H1 (cell line): ENCODE data around the gene MCF2L. TPM values are rescaled to one million over a fixed set of nuclear protein-coding genes. Genes with fewer than 3 reads are reported as not detected.

Experiments
- CTCF ChIA-PET: fragments of 300-600 bp; sonication (Branson Sonifier 250); formaldehyde crosslinking; loops from one replicate; lab custom pipeline; 2021; ENCODE audit not compliant: partially characterized antibody; lab: Charles Lee
- POLR2A ChIA-PET: fragments of 300-600 bp; sonication (Branson Sonifier 250); formaldehyde crosslinking; loops from one replicate; lab custom pipeline; 2021; ENCODE audit warnings: inconsistent platforms; ENCODE audit not compliant: partially characterized antibody; lab: Charles Lee
- DNase-seq, 2 experiments: peaks; one replicate each; pipeline versions ENCODE4 v3.0.0 to v3.0.0-alpha.2; 2010 to 2022; ENCODE audit warnings: low spot score in 2 of 2, low read depth in 1 of 2, mixed read lengths in 1 of 2
- FAIRE-seq: peaks from 2 replicates; lab custom pipeline; 2011; peaks lifted over from hg19 to GRCh38; lab: Jason Lieb, UNC
- H2AFZ ChIP-seq: 2 replicates; pipeline ENCODE4 v1.8.1; 2012; ENCODE audit warnings: low read length, inconsistent platforms
- H2AK5ac ChIP-seq: 2 replicates; pipeline ENCODE4 v1.6.1; 2013; ENCODE audit warnings: low read depth, low read length
- H2BK120ac ChIP-seq: replicated peaks from 2 replicates; pipeline ENCODE3; 2013; ENCODE audit warnings: low read depth, low read length, inconsistent platforms
- H2BK12ac ChIP-seq: 2 replicates; pipeline ENCODE4 v1.6.1; 2013; ENCODE audit warnings: low read depth, low read length
- H2BK15ac ChIP-seq: 2 replicates; pipeline ENCODE4 v1.6.1; 2013; ENCODE audit warnings: low read length
- H2BK20ac ChIP-seq: 2 replicates; pipeline ENCODE4 v1.6.1; 2013; ENCODE audit warnings: low read length
- H2BK5ac ChIP-seq: 2 replicates; pipeline ENCODE4 v1.6.1; 2013; ENCODE audit warnings: low read depth, low read length
- H3K14ac ChIP-seq: 2 replicates; pipeline ENCODE4 v1.6.1; 2013; ENCODE audit warnings: inconsistent platforms; ENCODE audit not compliant: insufficient read length
- H3K18ac ChIP-seq: 2 replicates; pipeline ENCODE4 v1.6.1; 2013; ENCODE audit warnings: low read length; ENCODE audit errors: extremely low read depth
- H3K23ac ChIP-seq: 2 replicates; pipeline ENCODE4 v1.6.1; 2013; ENCODE audit warnings: inconsistent platforms; ENCODE audit not compliant: insufficient read length
- H3K23me2 ChIP-seq: 2 replicates; pipeline ENCODE4 v1.6.1; 2013; ENCODE audit warnings: low read depth, low read length
- H3K27ac ChIP-seq: 2 replicates; pipeline ENCODE4 v1.6.1; 2011; ENCODE audit warnings: low read depth, low read length, inconsistent platforms
- H3K27me3 ChIP-seq, 4 experiments: replicated peaks in 1 of 4; 1 replicate in 1 of 4; 2 replicates in 3 of 4; pipeline versions ENCODE4 v1.6.1 to v1.8.1; 2011 to 2013; ENCODE audit warnings: low read length in 3 of 4, mild to moderate bottlenecking in 3 of 4, inconsistent platforms in 2 of 4, mixed read lengths in 2 of 4, moderate library complexity in 1 of 4; ENCODE audit not compliant: control insufficient read depth in 3 of 4, insufficient read depth in 3 of 4; ENCODE audit errors: extremely low read depth in 1 of 4
- H3K36me3 ChIP-seq, 4 experiments: 2 replicates each; pipeline versions ENCODE4 v1.6.1 to v1.8.1; 2011 to 2013; ENCODE audit warnings: mild to moderate bottlenecking in 4 of 4, low read length in 3 of 4, moderate library complexity in 2 of 4, control low read depth in 1 of 4, inconsistent platforms in 1 of 4; ENCODE audit not compliant: insufficient read depth in 4 of 4, control insufficient read depth in 2 of 4
- H3K4ac ChIP-seq: replicated peaks from 2 replicates; pipeline ENCODE3; 2013; ENCODE audit warnings: low read length, low read depth, mixed read lengths, inconsistent platforms; ENCODE audit not compliant: insufficient read length
- H3K4me1 ChIP-seq, 4 experiments: replicated peaks in 1 of 4; 1 replicate in 1 of 4; 2 replicates in 3 of 4; pipeline versions ENCODE4 v1.6.1 to v1.8.1; 2011 to 2013; ENCODE audit warnings: low read length in 3 of 4, inconsistent platforms in 2 of 4, mixed read lengths in 1 of 4; ENCODE audit not compliant: insufficient read depth in 4 of 4, control insufficient read depth in 3 of 4
- H3K4me2 ChIP-seq, 2 experiments: 2 replicates each; pipeline versions ENCODE4 v1.6.1 to v1.8.1; 2011 to 2013; ENCODE audit warnings: low read depth in 2 of 2, low read length in 2 of 2, control low read depth in 1 of 2, inconsistent platforms in 1 of 2, mild to moderate bottlenecking in 1 of 2; ENCODE audit not compliant: insufficient read depth in 1 of 2
- H3K4me3 ChIP-seq, 4 experiments: fragments of 200-600, 300-600 bp in 1 of 4; sonication (generic), shearing (Covaris generic), sonication (Bioruptor Twin) in 1 of 4; 2 replicates each; pipeline versions ENCODE4 v1.5.1 to v1.8.1; 2011 to 2016; ENCODE audit warnings: low read length in 4 of 4, low read depth in 3 of 4, control low read depth in 2 of 4, inconsistent platforms in 2 of 4, mild to moderate bottlenecking in 2 of 4, mixed read lengths in 1 of 4, moderate library complexity in 1 of 4; ENCODE audit not compliant: insufficient read depth in 2 of 4; ENCODE audit errors: extremely low read depth in 1 of 4
- H3K56ac ChIP-seq: replicated peaks from 2 replicates; pipeline ENCODE3; 2013; ENCODE audit warnings: low read depth, mild to moderate bottlenecking, mixed read lengths, low read length, inconsistent platforms; ENCODE audit not compliant: insufficient read length
- H3K79me1 ChIP-seq: 2 replicates; pipeline ENCODE4 v1.6.1; 2013; ENCODE audit warnings: low read depth, low read length, control low read depth
- H3K79me2 ChIP-seq, 2 experiments: 2 replicates each; pipeline versions ENCODE4 v1.6.1 to v1.8.1; 2012 to 2013; ENCODE audit warnings: low read length in 2 of 2, mild to moderate bottlenecking in 2 of 2, inconsistent platforms in 1 of 2; ENCODE audit not compliant: insufficient read depth in 2 of 2, control insufficient read depth in 1 of 2
- H3K9ac ChIP-seq, 4 experiments: replicated peaks in 1 of 4; 1 replicate in 1 of 4; 2 replicates in 3 of 4; pipeline versions ENCODE4 v1.6.1 to v1.8.1; 2011 to 2013; ENCODE audit warnings: low read depth in 3 of 4, low read length in 3 of 4, control low read depth in 2 of 4, mild to moderate bottlenecking in 2 of 4, moderate library complexity in 2 of 4, inconsistent platforms in 1 of 4; ENCODE audit errors: extremely low read depth in 1 of 4
- H3K9me3 ChIP-seq, 2 experiments: 2 replicates each; pipeline versions ENCODE4 v1.6.1 to v1.8.1; 2012 to 2013; ENCODE audit warnings: mild to moderate bottlenecking in 2 of 2, moderate library complexity in 2 of 2, control low read depth in 1 of 2, inconsistent platforms in 1 of 2, low read depth in 1 of 2, low read length in 1 of 2, mixed read lengths in 1 of 2; ENCODE audit not compliant: insufficient read depth in 2 of 2
- H4K20me1 ChIP-seq, 2 experiments: replicated peaks in 1 of 2; 2 replicates each; pipeline versions ENCODE3 to v1.8.1; 2011 to 2013; ENCODE audit warnings: inconsistent platforms in 2 of 2, low read length in 2 of 2, mild to moderate bottlenecking in 1 of 2; ENCODE audit not compliant: insufficient read depth in 2 of 2, control insufficient read depth in 1 of 2
- H4K5ac ChIP-seq: 2 replicates; pipeline ENCODE4 v1.6.1; 2013; ENCODE audit warnings: low read length, low read depth, mixed read lengths, inconsistent platforms; ENCODE audit not compliant: insufficient read length
- H4K8ac ChIP-seq: 2 replicates; pipeline ENCODE4 v1.8.0; 2013; ENCODE audit warnings: mild to moderate bottlenecking, moderate library complexity, low read length, inconsistent platforms; ENCODE audit not compliant: insufficient read depth; ENCODE audit errors: extremely low read depth
- H4K91ac ChIP-seq: replicated peaks from 2 replicates; pipeline ENCODE3; 2013; ENCODE audit warnings: low read length, mixed read lengths, inconsistent platforms; ENCODE audit not compliant: insufficient read length
- BCL11A ChIP-seq, 2 experiments: IDR thresholded peaks; one replicate each; pipeline ENCODE4 v1.6.1; 2011; ENCODE audit warnings: low read depth in 2 of 2, low read length in 2 of 2, mild to moderate bottlenecking in 2 of 2
- CHD2 ChIP-seq: IDR thresholded peaks from 2 replicates; pipeline ENCODE4 v1.6.1; 2012; ENCODE audit warnings: low read length, improper control_type of control experiment
- HDAC6 ChIP-seq: IDR thresholded peaks from one replicate; pipeline ENCODE4 v1.7.1; 2012; ENCODE audit warnings: low read depth, mild to moderate bottlenecking, inconsistent platforms, low read length, moderate library complexity
- KDM5A ChIP-seq: fragments of 200-600 bp; IDR thresholded peaks from 2 replicates; pipeline ENCODE4 v1.7.1; 2012; ENCODE audit warnings: mild to moderate bottlenecking, low read length, inconsistent platforms, mixed read lengths
- NANOG ChIP-seq: IDR thresholded peaks from 2 replicates; pipeline ENCODE4 v1.6.1; 2011; ENCODE audit warnings: low read length, low read depth, mild to moderate bottlenecking, inconsistent platforms; ENCODE audit not compliant: insufficient read depth, poor library complexity, severe bottlenecking
- SIRT6 ChIP-seq: IDR thresholded peaks from one replicate; pipeline ENCODE4 v1.7.1; 2012; ENCODE audit warnings: low read length, inconsistent platforms
- SP4 ChIP-seq: IDR thresholded peaks from 2 replicates; pipeline ENCODE4 v1.6.1; 2012; ENCODE audit warnings: low read length, inconsistent platforms
- SUZ12 ChIP-seq: fragments of 200-600 bp; sonication (generic); IDR thresholded peaks from 2 replicates; pipeline ENCODE4 v1.6.1; 2012; ENCODE audit warnings: mild to moderate bottlenecking, inconsistent platforms, low read length, moderate library complexity, mixed read lengths
- WGBS, 2 experiments: shearing (Covaris generic) in 1 of 2; methylation state at CpG; one replicate each; pipeline versions ENCODE4 v1.1.6 to v1.1.7; 2013 to 2015; ENCODE audit warnings: low lambda C conversion rate in 2 of 2, mixed read lengths in 2 of 2, inconsistent platforms in 1 of 2, low coverage in 1 of 2, missing lambda C conversion rate in 1 of 2; ENCODE audit not compliant: insufficient replicate concordance in 2 of 2, insufficient coverage in 1 of 2, insufficient read length in 1 of 2; ENCODE audit errors: extremely low coverage in 1 of 2, missing lambda C conversion rate in 1 of 2; 5-methylcytosine and 5-hydroxymethylcytosine counted together
- polyA plus RNA-seq, 7 experiments: library from polyadenylated mRNA; depleted of rRNA in 3 of 7; stranded (reverse) in 5 of 7; unstranded in 2 of 7; fragments of >200 nt in 5 of 7; fragments of 200-250 nt in 2 of 7; gene quantifications; 1 replicate in 5 of 7; 2 replicates in 1 of 7; 4 replicates in 1 of 7; pipeline versions ENCODE4 v1.2.1 to v1.2.3, GENCODE V29; 2011 to 2013; ENCODE audit warnings: missing spikeins in 2 of 7, mixed read lengths in 2 of 7
- total RNA-seq: library from RNA; stranded (reverse); fragmentation: NEBNext Ultra II Directional; extraction: Animal tissue kit (Norgen Biotek cat#: 25700); gene quantifications from 2 replicates; pipeline ENCODE4 v1.2.1, GENCODE V29; 2021

MCF2L gene
- total and polyA plus RNA-seq, 2 of the 8 experiments (the other 6 are each of a cell fraction or from before 2014, with no cell fraction given): 10.1 to 24.4 TPM

DNA sequence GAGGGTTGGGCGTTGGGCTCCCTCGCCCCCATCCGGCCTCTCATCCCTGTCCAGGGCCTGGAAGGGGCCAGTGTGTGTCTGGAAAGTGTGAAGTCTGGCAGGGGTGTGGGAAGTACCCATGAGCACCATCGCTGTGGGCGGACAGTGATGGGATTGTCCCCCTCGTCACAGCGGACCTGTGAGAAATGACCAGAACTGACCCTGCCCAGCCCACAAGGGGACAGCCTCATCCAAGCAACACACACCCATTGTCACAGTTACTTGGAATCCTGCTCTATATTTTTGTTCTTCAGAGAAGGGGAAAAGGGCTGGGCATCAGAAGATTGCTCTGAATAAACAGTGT, 18.6 kb downstream of the MCF2L start:
- Histone ChIP-seq H3K79me1 (no peaks in the 10 kb centered on the region; the same call in 1 of the 2 replicates), H4K20me1 (no peaks in the 10 kb centered on the region), H3K79me2 (no peaks in the 10 kb centered on the region), H3K27me3 (no peaks in the 10 kb centered on the region), H4K91ac (no peak overlapping the region), H3K4ac (no peak overlapping the region), H4K5ac (no peak overlapping the region), H3K14ac (no peak overlapping the region), H2BK12ac (no peak overlapping the region), H3K9me3 (peaks cover 6 to 20% of the 10 kb centered on the region in 2 experiments), H2BK20ac (no peak overlapping the region), H2AFZ (no peak overlapping the region), H2BK5ac (no peak overlapping the region), H2AK5ac (0 out of 2 replicates have a peak overlapping the region, but pooled peaks have one; percentile 39), H3K23ac (no peak overlapping the region), H3K36me3 (no peaks in the 10 kb centered on the region), H3K27ac (no peak overlapping the region), H3K9ac (no peak overlapping the region), H3K4me2 (no peak overlapping the region), H2BK15ac (no peak overlapping the region), H2BK120ac (no peak overlapping the region), H3K23me2 (no peaks in the 10 kb centered on the region), H3K4me3 (no peak overlapping the region), H3K56ac (no peak overlapping the region), H3K4me1 (peaks cover 0 to 2% (median under 1%) of the 10 kb centered on the region in 4 experiments; a peak in 4 of 7 replicates), H4K8ac (peak overlapping the region; percentile 71; the same call in 1 of the 2 replicates), H3K18ac (no peak overlapping the region)
- TF ChIP-seq KDM5A (no peak), SUZ12 (no peak), SIRT6 (no peak), SP4 (no peak), CHD2 (no peak), HDAC6 (no peak), NANOG (no peak), BCL11A (IDR thresholded peaks at IDR 0.05; ENCODE audit: low read depth in 2 of 2, low read length in 2 of 2) (no peak)
- no peak for DNase-seq
- POLR2A ChIA-PET: no interaction called here
- WGBS, 2 experiments: 82% methylated on average over 7 of the region's 7 CpGs; no CpG with 5 or more reads in 1 of the 2 experiments
- CTCF ChIA-PET: no interaction called here
- no peak for FAIRE-seq
